HCT116 (cell line): ENCODE results near the gene CYP2C19. TPM values are rescaled to one million over a fixed set of nuclear protein-coding genes. Genes with fewer than 3 reads are reported as not detected.
A peak's percentile ranks its signal among the peaks of the same experiment; 100 is the strongest.

ENCODE experiments used
- ATAC-seq: fragments of 200-7000 bp; cut with Tn5 transposase; 2 replicates; pipeline ENCODE4 v1.9.1; 2020; ENCODE audit warnings: mild to moderate bottlenecking, moderate library complexity
- Bru-seq: library from RNA; stranded (reverse); fragments of 400-500 nt; gene quantifications from one replicate; lab custom pipeline; 2021; lab: Mats Ljungman, UMichigan
- BruChase-seq, 2 experiments: library from RNA; stranded (reverse); fragments of 400-500 nt; gene quantifications; one replicate each; lab custom pipeline; 2021; lab: Mats Ljungman, UMichigan
- BruUV-seq: library from RNA; stranded (reverse); fragments of 400-500 nt; replicated peaks from 2 replicates; lab custom pipeline; 2021; lab: Mats Ljungman, UMichigan
- CTCF ChIA-PET: fragments of 300-600 bp; sonication (Branson Sonifier 250); formaldehyde crosslinking; loops from one replicate; lab custom pipeline; 2021; ENCODE audit warnings: antibody characterized with exemption; lab: Charles Lee
- POLR2A ChIA-PET: fragments of 300-600, 350-600 bp; sonication (Branson Sonifier 250); formaldehyde crosslinking; loops from one replicate; lab custom pipeline; 2021; ENCODE audit warnings: antibody characterized with exemption; lab: Charles Lee
- RAD21 ChIA-PET, 2 experiments: fragments of 300-600 bp; sonication (Branson Sonifier 250); formaldehyde crosslinking; loops; one replicate each; lab custom pipeline; 2023; ENCODE audit warnings: low total read pairs in 2 of 2; ENCODE audit not compliant: uncharacterized antibody in 2 of 2, unreplicated experiment in 2 of 2, low non-redundant PET in 1 of 2; lab: Charles Lee
- DNase-seq: peaks from one replicate; pipeline ENCODE4 v3.0.0-alpha.2; 2010; ENCODE audit warnings: low read depth, low spot score
- H2AFZ ChIP-seq: fragments of 200-600 bp; shearing (Covaris generic), sonication (generic); 2 replicates; pipeline ENCODE4 v1.6.1; 2017; ENCODE audit warnings: low read depth, mixed run types, mixed read lengths, antibody characterized with exemption, low read length; ENCODE audit not compliant: poor library complexity, severe bottlenecking
- H3K27ac ChIP-seq: 2 replicates; pipeline ENCODE4 v1.5.1; 2012; ENCODE audit warnings: low read depth, low read length
- H3K27me3 ChIP-seq: fragments of 200-600 bp; sonication (generic); 2 replicates; pipeline ENCODE4 v1.6.1; 2016; ENCODE audit warnings: mixed run types, low read length, mixed read lengths; ENCODE audit not compliant: insufficient read depth
- H3K36me3 ChIP-seq, 2 experiments: fragments of 200-500 bp in 1 of 2; fragments of 200-600 bp in 1 of 2; sonication (Bioruptor generic) in 1 of 2; sonication (generic) in 1 of 2; 2 replicates each; pipeline versions ENCODE4 v1.5.1 to v1.6.1; 2014 to 2016; ENCODE audit warnings: low read length in 2 of 2, inconsistent platforms in 1 of 2, mixed read lengths in 1 of 2, mixed run types in 1 of 2; ENCODE audit not compliant: insufficient read depth in 2 of 2, control insufficient read depth in 1 of 2
- H3K4me1 ChIP-seq, 2 experiments: fragments of 200-600 bp in 1 of 2; sonication (generic) in 1 of 2; 2 replicates each; pipeline versions ENCODE4 v1.5.1 to v1.6.1; 2012 to 2017; ENCODE audit warnings: low read length in 2 of 2, inconsistent platforms in 1 of 2, mild to moderate bottlenecking in 1 of 2, mixed read lengths in 1 of 2, mixed run types in 1 of 2, moderate library complexity in 1 of 2; ENCODE audit not compliant: insufficient read depth in 2 of 2, control insufficient read depth in 1 of 2
- H3K4me2 ChIP-seq: fragments of 200-600 bp; sonication (generic); 2 replicates; pipeline ENCODE4 v1.6.1; 2017; ENCODE audit warnings: mixed run types, low read length, mixed read lengths
- H3K4me3 ChIP-seq, 2 experiments: fragments of 200-600 bp in 1 of 2; sonication (generic) in 1 of 2; replicated peaks in 1 of 2; 2 replicates each; pipeline ENCODE4 v1.5.1; 2011 to 2016; ENCODE audit warnings: low read length in 2 of 2, control low read depth in 1 of 2, low read depth in 1 of 2, mild to moderate bottlenecking in 1 of 2, mixed read lengths in 1 of 2, mixed run types in 1 of 2
- H3K79me2 ChIP-seq: fragments of 200-600 bp; sonication (generic); 2 replicates; pipeline ENCODE4 v1.6.1; 2017; ENCODE audit warnings: mild to moderate bottlenecking, mixed run types, low read length, moderate library complexity, mixed read lengths; ENCODE audit not compliant: insufficient read depth
- H3K9ac ChIP-seq: fragments of 200-600 bp; sonication (generic); 2 replicates; pipeline ENCODE4 v1.6.1; 2016; ENCODE audit warnings: low read length, mixed read lengths
- H3K9me2 ChIP-seq: fragments of 200-600 bp; sonication (generic), shearing (Covaris generic); 2 replicates; pipeline ENCODE4 v1.6.1; 2017; ENCODE audit warnings: mixed run types, mild to moderate bottlenecking, moderate library complexity; ENCODE audit not compliant: insufficient read depth
- H3K9me3 ChIP-seq, 2 experiments: fragments of 200-500 bp in 1 of 2; fragments of 200-600 bp in 1 of 2; sonication (Bioruptor generic) in 1 of 2; sonication (generic) in 1 of 2; 2 replicates each; pipeline ENCODE4 v1.6.1; 2014 to 2017; ENCODE audit warnings: low read length in 2 of 2, mixed read lengths in 2 of 2, inconsistent platforms in 1 of 2, low read depth in 1 of 2, mild to moderate bottlenecking in 1 of 2, mixed run types in 1 of 2, moderate library complexity in 1 of 2; ENCODE audit not compliant: control insufficient read depth in 1 of 2, insufficient read depth in 1 of 2
- H4K20me1 ChIP-seq: fragments of 200-600 bp; sonication (generic), shearing (Covaris generic); 2 replicates; pipeline ENCODE4 v1.6.1; 2017; ENCODE audit warnings: mixed run types, mild to moderate bottlenecking, moderate library complexity; ENCODE audit not compliant: insufficient read depth
- EZH2phosphoT487 ChIP-seq: fragments of 200-600 bp; IDR thresholded peaks from 2 replicates; pipeline ENCODE4 v1.6.1; 2018; ENCODE audit warnings: antibody characterized with exemption, borderline replicate concordance
- POLR2A ChIP-seq: IDR thresholded peaks from 2 replicates; pipeline ENCODE4 v1.7.0; 2011; ENCODE audit warnings: borderline replicate concordance; ENCODE audit not compliant: insufficient read depth, insufficient read length; ENCODE audit errors: extremely low read depth
- SP1 ChIP-seq: IDR thresholded peaks from 2 replicates; pipeline ENCODE4 v1.6.1; 2012; ENCODE audit warnings: low read depth
- TCF7L2 ChIP-seq: IDR thresholded peaks from 2 replicates; pipeline ENCODE4 v1.7.0; 2011; ENCODE audit warnings: borderline replicate concordance, inconsistent platforms; ENCODE audit not compliant: insufficient read depth, insufficient read length; ENCODE audit errors: extremely low read depth
- YY1 ChIP-seq: IDR thresholded peaks from 2 replicates; pipeline ENCODE4 v1.6.1; 2011; ENCODE audit warnings: low read length, low read depth, moderate library complexity, mild to moderate bottlenecking; ENCODE audit not compliant: insufficient replicate concordance; ENCODE audit errors: extremely low read depth
- ZNF274 ChIP-seq: fragments of 200-500 bp; sonication (Bioruptor generic); IDR thresholded peaks from 2 replicates; pipeline ENCODE4 v1.6.1; 2014; ENCODE audit warnings: mild to moderate bottlenecking, low read depth, low read length, inconsistent platforms
- intact Hi-C: fragments of 100-400 bp; cut with micrococcal nuclease; formaldehyde crosslinking; loops from 2 replicates; pipeline ENCODE4 v1.10.0; 2022
- long read RNA-seq: library from polyadenylated mRNA; unstranded; transcript quantifications from one replicate; pipeline ENCODE4 v2.0.0, GENCODE V29; 2021; ENCODE audit not compliant: unreplicated experiment
- polyA plus RNA-seq: library from polyadenylated mRNA; unstranded; fragments of >200 nt; gene quantifications from 2 replicates; pipeline ENCODE4 v1.2.1, GENCODE V29; 2012; ENCODE audit warnings: missing spikeins
- total RNA-seq: library from RNA; stranded (reverse); gene quantifications from one replicate; pipeline ENCODE4 v1.2.1, GENCODE V29; 2021; ENCODE audit not compliant: unreplicated experiment
- TF ChIP-seq, protein P1 (sequence below): IDR thresholded peaks from 2 replicates; pipeline ENCODE4 v1.6.1; 2012
- TF ChIP-seq, protein P2 (sequence below): IDR thresholded peaks from 2 replicates; pipeline ENCODE4 v1.6.1; 2012
- TF ChIP-seq, protein P3 (sequence below), 3 experiments: fragments of 200-600 bp in 1 of 3; sonication (generic) in 1 of 3; IDR thresholded peaks in 2 of 3; conservative IDR thresholded peaks in 1 of 3; 2 replicates each; pipeline ENCODE4 v1.5.1; 2012 to 2017; ENCODE audit warnings: low read depth in 2 of 3, low read length in 2 of 3, antibody characterized with exemption in 1 of 3, borderline replicate concordance in 1 of 3, control low read depth in 1 of 3, mild to moderate bottlenecking in 1 of 3, mixed read lengths in 1 of 3, mixed run types in 1 of 3, moderate library complexity in 1 of 3; ENCODE audit not compliant: insufficient read depth in 1 of 3
- TF ChIP-seq, protein P4 (sequence below): IDR thresholded peaks from 2 replicates; pipeline ENCODE4 v1.6.1; 2012; ENCODE audit warnings: low read depth

Gene CYP2C19
- total RNA-seq (not detected), Bru-seq, nascent RNA (not detected), BruChase-seq, experiment 1, labeled RNA remaining after a 6-hour chase (percentile 14 among the genes with signal in this experiment), BruChase-seq, experiment 2, labeled RNA remaining after a 2-hour chase (not detected)
- polyA plus RNA-seq = 0.03 and 0.04 TPM in 2 replicates
- long read RNA-seq = 0 reads

DNA sequence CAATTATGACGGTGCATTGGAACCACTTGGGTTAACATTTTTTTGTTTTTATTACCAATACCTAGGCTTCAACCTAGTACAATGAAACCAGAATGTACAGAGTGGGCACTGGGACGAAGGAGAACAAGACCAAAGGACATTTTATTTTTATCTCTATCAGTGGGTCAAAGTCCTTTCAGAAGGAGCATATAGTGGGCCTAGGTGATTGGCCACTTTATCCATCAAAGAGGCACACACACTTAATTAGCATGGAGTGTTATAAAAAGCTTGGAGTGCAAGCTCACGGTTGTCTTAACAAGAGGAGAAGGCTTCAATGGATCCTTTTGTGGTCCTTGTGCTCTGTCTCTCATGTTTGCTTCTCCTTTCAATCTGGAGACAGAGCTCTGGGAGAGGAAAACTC is at the start of gene CYP2C19:
Gene CYP2C19, plus strand, starts transcription at position 289 of the 400 bp plus-strand sequence. Its CDS starts 25 bp downstream, at position 314.
- H3K27ac ChIP-seq = no peak within 1 kb of the TSS
- TF ChIP-seq ZNF274 (no peak), YY1 (no peak), TCF7L2 (no peak), EZH2phosphoT487 (no peak)
- TF ChIP-seq, protein P1, sequence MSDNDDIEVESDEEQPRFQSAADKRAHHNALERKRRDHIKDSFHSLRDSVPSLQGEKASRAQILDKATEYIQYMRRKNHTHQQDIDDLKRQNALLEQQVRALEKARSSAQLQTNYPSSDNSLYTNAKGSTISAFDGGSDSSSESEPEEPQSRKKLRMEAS = no peak
- no TSS peak for BruUV-seq
- H3K9me2 ChIP-seq = no peaks in the 10 kb centered on the region
- no peaks in the 10 kb centered on the region for H3K36me3 ChIP-seq
- POLR2A ChIA-PET = no interaction called here
- CTCF ChIA-PET = no interaction called here
- no peak for DNase-seq
- no peaks in the 10 kb centered on the region for H3K79me2 ChIP-seq
- H3K4me2 ChIP-seq = no peak within 1 kb of the TSS
- intact Hi-C loops = no loop called here
- RAD21 ChIA-PET = no interaction called here
- no peak within 1 kb of the TSS for H2AFZ ChIP-seq
- H3K4me1 ChIP-seq = no peaks in the 10 kb centered on the region
- no peak for ATAC-seq
- no peak within 1 kb of the TSS for H3K4me3 ChIP-seq
- H3K9me3 ChIP-seq = no peaks in the 10 kb centered on the region
- no peaks in the 10 kb centered on the region for H4K20me1 ChIP-seq
- H3K9ac ChIP-seq = no peak within 1 kb of the TSS
- H3K27me3 ChIP-seq = no peaks in the 10 kb centered on the region

DNA sequence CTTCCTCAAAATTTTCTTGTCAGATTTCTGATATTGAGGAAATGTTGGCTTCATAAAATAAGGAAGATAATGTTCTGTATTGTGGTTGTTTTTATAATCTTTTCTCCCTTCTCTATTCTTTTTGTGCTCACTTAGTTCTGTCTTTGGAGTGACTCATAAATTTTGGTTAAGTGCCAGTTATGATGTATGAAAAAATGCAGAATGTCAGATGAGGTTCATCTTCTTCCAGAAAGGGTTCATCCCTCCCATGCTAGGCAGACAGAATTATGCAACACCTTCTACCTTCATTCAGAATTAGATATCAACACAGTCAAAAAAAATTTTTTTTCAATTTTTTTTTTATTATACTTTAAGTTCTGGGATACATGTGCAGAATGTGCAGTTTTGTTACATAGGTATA is 36.6 kb upstream of the CYP2C19 start:
- no peaks in the 10 kb centered on the region for H3K9me3 ChIP-seq
- no peak overlapping the region for H2AFZ ChIP-seq
- H4K20me1 ChIP-seq = no peaks in the 10 kb centered on the region
- no peaks in the 10 kb centered on the region for H3K4me1 ChIP-seq
- ChIA-PET POLR2A (no interaction called here), CTCF (no interaction called here), RAD21 (no interaction called here)
- ATAC-seq (no peak), DNase-seq (no peak)
- H3K9me2 ChIP-seq = no peaks in the 10 kb centered on the region
- intact Hi-C loops = no loop called here
- H3K9ac ChIP-seq = no peak overlapping the region
- no TSS peak for BruUV-seq
- H3K4me3 ChIP-seq = no peak overlapping the region
- H3K4me2 ChIP-seq = no peak overlapping the region
- H3K27me3 ChIP-seq = no peaks in the 10 kb centered on the region
- H3K79me2 ChIP-seq = no peaks in the 10 kb centered on the region
- H3K36me3 ChIP-seq = no peaks in the 10 kb centered on the region
- H3K27ac ChIP-seq = no peak overlapping the region
- TF ChIP-seq SP1 = no peak
- TF ChIP-seq, protein P2, sequence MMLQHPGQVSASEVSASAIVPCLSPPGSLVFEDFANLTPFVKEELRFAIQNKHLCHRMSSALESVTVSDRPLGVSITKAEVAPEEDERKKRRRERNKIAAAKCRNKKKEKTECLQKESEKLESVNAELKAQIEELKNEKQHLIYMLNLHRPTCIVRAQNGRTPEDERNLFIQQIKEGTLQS = no peak
- no peak for TF ChIP-seq EZH2phosphoT487
- TF ChIP-seq, protein P3, sequence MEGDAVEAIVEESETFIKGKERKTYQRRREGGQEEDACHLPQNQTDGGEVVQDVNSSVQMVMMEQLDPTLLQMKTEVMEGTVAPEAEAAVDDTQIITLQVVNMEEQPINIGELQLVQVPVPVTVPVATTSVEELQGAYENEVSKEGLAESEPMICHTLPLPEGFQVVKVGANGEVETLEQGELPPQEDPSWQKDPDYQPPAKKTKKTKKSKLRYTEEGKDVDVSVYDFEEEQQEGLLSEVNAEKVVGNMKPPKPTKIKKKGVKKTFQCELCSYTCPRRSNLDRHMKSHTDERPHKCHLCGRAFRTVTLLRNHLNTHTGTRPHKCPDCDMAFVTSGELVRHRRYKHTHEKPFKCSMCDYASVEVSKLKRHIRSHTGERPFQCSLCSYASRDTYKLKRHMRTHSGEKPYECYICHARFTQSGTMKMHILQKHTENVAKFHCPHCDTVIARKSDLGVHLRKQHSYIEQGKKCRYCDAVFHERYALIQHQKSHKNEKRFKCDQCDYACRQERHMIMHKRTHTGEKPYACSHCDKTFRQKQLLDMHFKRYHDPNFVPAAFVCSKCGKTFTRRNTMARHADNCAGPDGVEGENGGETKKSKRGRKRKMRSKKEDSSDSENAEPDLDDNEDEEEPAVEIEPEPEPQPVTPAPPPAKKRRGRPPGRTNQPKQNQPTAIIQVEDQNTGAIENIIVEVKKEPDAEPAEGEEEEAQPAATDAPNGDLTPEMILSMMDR (IDR thresholded peaks at IDR 0.05 in 2 of 3, conservative IDR thresholded peaks at IDR 0.05 in 1 of 3; ENCODE audit: borderline replicate concordance in 1 of 3, insufficient read depth in 1 of 3, low read depth in 2 of 3, low read length in 2 of 3) = no peak
- TF ChIP-seq, protein P1 = no peak
- no peak for TF ChIP-seq POLR2A
- TF ChIP-seq, protein P4, sequence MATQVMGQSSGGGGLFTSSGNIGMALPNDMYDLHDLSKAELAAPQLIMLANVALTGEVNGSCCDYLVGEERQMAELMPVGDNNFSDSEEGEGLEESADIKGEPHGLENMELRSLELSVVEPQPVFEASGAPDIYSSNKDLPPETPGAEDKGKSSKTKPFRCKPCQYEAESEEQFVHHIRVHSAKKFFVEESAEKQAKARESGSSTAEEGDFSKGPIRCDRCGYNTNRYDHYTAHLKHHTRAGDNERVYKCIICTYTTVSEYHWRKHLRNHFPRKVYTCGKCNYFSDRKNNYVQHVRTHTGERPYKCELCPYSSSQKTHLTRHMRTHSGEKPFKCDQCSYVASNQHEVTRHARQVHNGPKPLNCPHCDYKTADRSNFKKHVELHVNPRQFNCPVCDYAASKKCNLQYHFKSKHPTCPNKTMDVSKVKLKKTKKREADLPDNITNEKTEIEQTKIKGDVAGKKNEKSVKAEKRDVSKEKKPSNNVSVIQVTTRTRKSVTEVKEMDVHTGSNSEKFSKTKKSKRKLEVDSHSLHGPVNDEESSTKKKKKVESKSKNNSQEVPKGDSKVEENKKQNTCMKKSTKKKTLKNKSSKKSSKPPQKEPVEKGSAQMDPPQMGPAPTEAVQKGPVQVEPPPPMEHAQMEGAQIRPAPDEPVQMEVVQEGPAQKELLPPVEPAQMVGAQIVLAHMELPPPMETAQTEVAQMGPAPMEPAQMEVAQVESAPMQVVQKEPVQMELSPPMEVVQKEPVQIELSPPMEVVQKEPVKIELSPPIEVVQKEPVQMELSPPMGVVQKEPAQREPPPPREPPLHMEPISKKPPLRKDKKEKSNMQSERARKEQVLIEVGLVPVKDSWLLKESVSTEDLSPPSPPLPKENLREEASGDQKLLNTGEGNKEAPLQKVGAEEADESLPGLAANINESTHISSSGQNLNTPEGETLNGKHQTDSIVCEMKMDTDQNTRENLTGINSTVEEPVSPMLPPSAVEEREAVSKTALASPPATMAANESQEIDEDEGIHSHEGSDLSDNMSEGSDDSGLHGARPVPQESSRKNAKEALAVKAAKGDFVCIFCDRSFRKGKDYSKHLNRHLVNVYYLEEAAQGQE = no peak
